ENCODE measurements around the gene MED13. TPM values are rescaled to one million over a fixed set of nuclear protein-coding genes. Genes with fewer than 3 reads are reported as not detected.

MED13 gene
- total RNA-seq, 6 experiments from 2014 or later = 22.9 to 36.3 (median 32.5) TPM

DNA sequence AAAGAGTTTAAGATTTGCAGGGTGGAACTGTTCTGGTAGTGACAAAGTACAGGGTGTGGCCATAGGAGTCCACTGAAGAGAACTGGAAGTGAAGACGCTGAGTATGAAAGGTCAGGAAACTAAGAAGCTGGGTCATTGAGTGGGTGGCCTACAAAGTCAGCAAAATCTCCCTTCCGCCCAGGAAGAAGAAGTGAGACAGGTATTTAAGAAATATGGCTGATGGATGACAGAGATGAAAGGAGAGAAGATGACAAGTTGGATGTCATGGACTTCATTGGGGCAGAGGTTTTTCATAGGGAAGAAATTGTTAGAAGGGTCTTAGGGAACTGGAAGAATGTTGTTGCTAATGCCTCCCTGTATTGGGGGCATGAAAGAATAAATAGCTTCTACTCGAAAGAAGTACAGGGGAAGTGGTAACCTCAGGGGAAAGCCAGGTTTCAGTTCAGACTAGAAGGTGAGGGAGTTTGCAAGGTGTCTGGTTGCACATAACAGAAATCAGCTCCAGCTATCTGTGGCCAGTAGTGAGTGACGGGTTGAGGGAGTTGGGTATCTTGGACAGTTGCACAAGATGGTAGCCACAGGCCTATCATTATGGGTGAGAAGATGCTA, 33.6 kb upstream of the MED13 start:
- no peak overlapping the region for H3K4me3 ChIP-seq
- ATAC-seq = no peak
- DNase-seq = no peak
- H3K27me3 ChIP-seq = no peaks in the 10 kb centered on the region
- H3K9me3 ChIP-seq = no peaks in the 10 kb centered on the region
- no peaks in the 10 kb centered on the region for H3K36me3 ChIP-seq
- intact Hi-C loops (cut with DNase I) = no loop called here
- no peak overlapping the region for H3K27ac ChIP-seq
- TF ChIP-seq POLR2A (IDR thresholded peaks at IDR 0.05) = no peak
- TF ChIP-seq, protein P1, sequence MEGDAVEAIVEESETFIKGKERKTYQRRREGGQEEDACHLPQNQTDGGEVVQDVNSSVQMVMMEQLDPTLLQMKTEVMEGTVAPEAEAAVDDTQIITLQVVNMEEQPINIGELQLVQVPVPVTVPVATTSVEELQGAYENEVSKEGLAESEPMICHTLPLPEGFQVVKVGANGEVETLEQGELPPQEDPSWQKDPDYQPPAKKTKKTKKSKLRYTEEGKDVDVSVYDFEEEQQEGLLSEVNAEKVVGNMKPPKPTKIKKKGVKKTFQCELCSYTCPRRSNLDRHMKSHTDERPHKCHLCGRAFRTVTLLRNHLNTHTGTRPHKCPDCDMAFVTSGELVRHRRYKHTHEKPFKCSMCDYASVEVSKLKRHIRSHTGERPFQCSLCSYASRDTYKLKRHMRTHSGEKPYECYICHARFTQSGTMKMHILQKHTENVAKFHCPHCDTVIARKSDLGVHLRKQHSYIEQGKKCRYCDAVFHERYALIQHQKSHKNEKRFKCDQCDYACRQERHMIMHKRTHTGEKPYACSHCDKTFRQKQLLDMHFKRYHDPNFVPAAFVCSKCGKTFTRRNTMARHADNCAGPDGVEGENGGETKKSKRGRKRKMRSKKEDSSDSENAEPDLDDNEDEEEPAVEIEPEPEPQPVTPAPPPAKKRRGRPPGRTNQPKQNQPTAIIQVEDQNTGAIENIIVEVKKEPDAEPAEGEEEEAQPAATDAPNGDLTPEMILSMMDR (IDR thresholded peaks at IDR 0.05) = no peak
- H3K4me1 ChIP-seq = peaks cover 0 to 36% (median 11%) of the 10 kb centered on the region in 4 donors
- 67% methylated on average over 4 of the region's 4 CpGs for WGBS (ENCODE audit: insufficient coverage, low coverage, low lambda C conversion rate, missing lambda C conversion rate)

DNA sequence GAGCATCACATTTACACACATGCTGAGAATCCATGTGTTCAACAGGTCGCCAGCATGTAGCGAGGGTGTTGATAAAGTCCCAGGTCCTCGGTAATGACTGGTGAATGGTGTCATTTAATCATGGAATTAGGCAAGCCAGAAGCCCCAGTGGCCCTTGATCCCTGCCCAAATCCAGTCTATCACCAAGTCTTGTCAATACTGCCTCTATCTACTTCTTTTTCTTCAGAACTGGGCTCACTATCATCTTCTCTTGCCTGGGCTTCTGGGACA, 31.3 kb upstream of the MED13 start:
- H3K4me1 ChIP-seq = peaks cover 0 to 52% (median 14%) of the 10 kb centered on the region in 4 donors
- no peak for DNase-seq
- H3K27ac ChIP-seq = peak overlapping the region in 2 of 3 donors; percentile 34 to 83
- TF ChIP-seq, protein P1 (IDR thresholded peaks at IDR 0.05) = no peak
- no peak for TF ChIP-seq POLR2A (IDR thresholded peaks at IDR 0.05)
- H3K4me3 ChIP-seq = no peak overlapping the region
- intact Hi-C loops (cut with DNase I) = no loop called here
- H3K36me3 ChIP-seq = no peaks in the 10 kb centered on the region
- no peaks in the 10 kb centered on the region for H3K9me3 ChIP-seq
- WGBS (ENCODE audit: insufficient coverage, low coverage, low lambda C conversion rate, missing lambda C conversion rate) = 39% methylated on average over 2 of the region's 3 CpGs
- no peak for ATAC-seq
- H3K27me3 ChIP-seq = no peaks in the 10 kb centered on the region

DNA sequence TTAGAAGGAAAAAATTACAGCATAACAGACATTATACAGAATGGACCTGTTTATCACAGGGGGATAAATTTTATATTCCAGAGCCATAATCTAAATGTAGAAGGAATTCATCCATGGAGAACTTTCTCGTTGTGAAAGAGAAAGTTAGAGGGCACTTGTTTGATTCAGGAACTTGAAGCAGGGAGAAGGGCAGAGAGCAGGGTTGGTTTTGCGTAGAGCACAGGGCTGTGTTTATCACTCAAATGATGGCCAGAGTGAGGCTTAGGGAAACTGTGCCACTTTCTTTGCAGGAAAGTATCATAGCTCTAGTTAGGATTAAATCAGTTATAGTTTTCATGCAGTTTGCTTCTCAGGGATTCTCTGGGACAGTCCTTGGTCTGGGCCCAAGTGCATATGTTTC, 29.1 kb upstream of the MED13 start:
- 7% methylated on average over 2 of the region's 2 CpGs for whole genome bisulfite sequencing (ENCODE audit: insufficient coverage, low coverage, low lambda C conversion rate, missing lambda C conversion rate)

DNA sequence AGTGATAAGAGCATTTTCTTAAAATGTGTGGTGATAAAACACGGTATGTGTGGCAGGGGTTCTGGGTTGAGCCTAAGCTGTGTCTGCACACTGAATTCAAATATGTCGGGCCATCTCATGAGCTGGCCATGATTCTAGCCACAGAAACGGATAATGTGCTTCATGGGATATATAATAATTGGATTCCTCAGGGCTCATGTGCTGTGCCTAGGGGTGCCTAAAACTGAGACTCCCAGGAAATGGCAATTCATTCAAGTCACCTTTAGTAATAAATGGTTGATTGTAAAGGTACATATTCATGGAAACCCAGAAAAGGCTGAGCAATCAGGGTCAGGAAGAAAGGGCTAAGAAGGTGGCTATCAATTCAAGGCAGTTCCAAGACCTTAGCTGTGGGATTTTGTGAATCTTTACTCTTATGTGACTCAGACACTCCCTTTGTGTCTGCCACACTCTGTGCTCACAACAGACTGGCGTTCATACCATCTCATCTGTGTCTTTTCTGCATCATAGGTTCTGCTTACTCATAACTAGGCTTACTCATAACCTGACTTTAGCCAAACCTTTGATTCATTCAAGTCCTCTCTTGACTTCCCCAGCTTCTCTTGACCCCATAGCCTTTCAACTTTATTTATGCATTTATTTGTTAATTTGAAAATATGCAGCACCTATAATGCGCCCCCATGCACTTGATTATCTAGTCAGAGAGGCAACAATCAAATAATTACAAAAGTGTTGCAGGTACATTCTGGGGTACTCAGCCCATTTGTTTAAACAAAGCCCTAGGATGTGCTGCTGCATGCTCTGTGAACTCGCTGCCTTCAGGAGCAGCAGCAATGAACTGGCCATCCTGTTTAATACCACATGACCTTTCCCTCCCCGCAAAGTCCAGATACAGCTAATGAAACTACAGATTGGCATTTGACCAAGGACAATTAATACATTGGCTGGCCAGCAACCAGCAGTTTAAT, 28.4 kb upstream of the MED13 start:
- TF ChIP-seq POLR2A (IDR thresholded peaks at IDR 0.05) = no peak
- TF ChIP-seq, protein P1 (IDR thresholded peaks at IDR 0.05) = no peak
- Histone ChIP-seq H3K4me3 (peak overlapping the region in 1 of 3 donors; percentile 5), H3K36me3 (no peaks in the 10 kb centered on the region), H3K4me1 (peaks cover 0 to 75% (median 21%) of the 10 kb centered on the region in 4 donors), H3K9me3 (no peaks in the 10 kb centered on the region), H3K27ac (peak overlapping the region; percentile 34 to 83 (median 35)), H3K27me3 (no peaks in the 10 kb centered on the region)
- ATAC-seq = peak; percentile 51 to 61 (median 54)
- intact Hi-C loops (cut with DNase I) = no loop called here
- 55% methylated on average over 7 of the region's 7 CpGs for WGBS (ENCODE audit: insufficient coverage, low coverage, low lambda C conversion rate, missing lambda C conversion rate)
- peak in 2 of 3 donors; percentile 56 for DNase-seq

More for the DNA sequence above, 29.1 kb upstream of the MED13 start:
- Histone ChIP-seq H3K27ac (peak overlapping the region in 2 of 3 donors; percentile 34 to 83), H3K36me3 (no peaks in the 10 kb centered on the region), H3K27me3 (no peaks in the 10 kb centered on the region), H3K4me1 (peaks cover 0 to 70% (median 20%) of the 10 kb centered on the region in 4 donors), H3K4me3 (peak overlapping the region in 1 of 3 donors; percentile 5), H3K9me3 (no peaks in the 10 kb centered on the region)
- no peak for TF ChIP-seq POLR2A (IDR thresholded peaks at IDR 0.05)
- TF ChIP-seq, protein P1 (IDR thresholded peaks at IDR 0.05) = no peak
- intact Hi-C loops (cut with DNase I) = no loop called here
- ATAC-seq (peak; percentile 39 to 46 (median 45)), DNase-seq (peak in 1 of 3 donors; percentile 51)
